AG04450 (cell line): ENCODE measurements around the gene MED8. TPM values are rescaled to one million over a fixed set of nuclear protein-coding genes. Genes with fewer than 3 reads are reported as not detected.
"Not testable (repeated sequence)": the region's sequence is repeated elsewhere in the genome, so short reads cannot be mapped to it uniquely, and the experiment has no call there.

Experiments
- CTCF ChIA-PET: fragments of 300-600, 350-600 bp; formaldehyde crosslinking; extraction: SDS; loops from one replicate; lab custom pipeline; 2022; ENCODE audit warnings: antibody characterized with exemption, inconsistent platforms; lab: Charles Lee
- POLR2A ChIA-PET: fragments of 350-600 bp; formaldehyde crosslinking; extraction: SDS; loops from one replicate; lab custom pipeline; 2021; ENCODE audit warnings: antibody characterized with exemption, inconsistent platforms; lab: Yijun Ruan, JAX
- DNase-seq: peaks from one replicate; pipeline ENCODE4 v3.0.0-alpha.2; 2011; ENCODE audit warnings: low read depth, low spot score
- H3K27ac ChIP-seq: one replicate; pipeline ENCODE4 v1.5.1; 2012; ENCODE audit warnings: low read depth, low read length, control low read depth
- H3K27me3 ChIP-seq: one replicate; pipeline ENCODE4 v1.6.0; 2012; ENCODE audit warnings: low read length; ENCODE audit not compliant: control insufficient read depth, insufficient read depth
- H3K4me3 ChIP-seq: 2 replicates; pipeline ENCODE4 v1.5.1; 2011; ENCODE audit warnings: mild to moderate bottlenecking, low read depth, low read length, control low read depth
- H3K9me3 ChIP-seq: 2 replicates; pipeline ENCODE4 v1.5.1; 2012; ENCODE audit warnings: low read length; ENCODE audit not compliant: control insufficient read depth, insufficient read depth
- polyA plus RNA-seq: library from polyadenylated mRNA; depleted of rRNA; stranded (reverse); fragments of >200 nt; gene quantifications from 2 replicates; pipeline ENCODE4 v1.2.3, GENCODE V29; 2011
- TF ChIP-seq, protein P1 (sequence below): IDR thresholded peaks from 2 replicates; pipeline ENCODE4 v1.5.1; 2011; ENCODE audit warnings: low read depth, low read length, control low read depth, inconsistent platforms

The MED8 gene
- polyA plus RNA-seq, 1 experiment, result 59.3 TPM

- TF ChIP-seq, protein P1, sequence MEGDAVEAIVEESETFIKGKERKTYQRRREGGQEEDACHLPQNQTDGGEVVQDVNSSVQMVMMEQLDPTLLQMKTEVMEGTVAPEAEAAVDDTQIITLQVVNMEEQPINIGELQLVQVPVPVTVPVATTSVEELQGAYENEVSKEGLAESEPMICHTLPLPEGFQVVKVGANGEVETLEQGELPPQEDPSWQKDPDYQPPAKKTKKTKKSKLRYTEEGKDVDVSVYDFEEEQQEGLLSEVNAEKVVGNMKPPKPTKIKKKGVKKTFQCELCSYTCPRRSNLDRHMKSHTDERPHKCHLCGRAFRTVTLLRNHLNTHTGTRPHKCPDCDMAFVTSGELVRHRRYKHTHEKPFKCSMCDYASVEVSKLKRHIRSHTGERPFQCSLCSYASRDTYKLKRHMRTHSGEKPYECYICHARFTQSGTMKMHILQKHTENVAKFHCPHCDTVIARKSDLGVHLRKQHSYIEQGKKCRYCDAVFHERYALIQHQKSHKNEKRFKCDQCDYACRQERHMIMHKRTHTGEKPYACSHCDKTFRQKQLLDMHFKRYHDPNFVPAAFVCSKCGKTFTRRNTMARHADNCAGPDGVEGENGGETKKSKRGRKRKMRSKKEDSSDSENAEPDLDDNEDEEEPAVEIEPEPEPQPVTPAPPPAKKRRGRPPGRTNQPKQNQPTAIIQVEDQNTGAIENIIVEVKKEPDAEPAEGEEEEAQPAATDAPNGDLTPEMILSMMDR, result no peak
- Histone ChIP-seq H3K27me3 (no peaks in the 10 kb centered on the region), H3K9me3 (no peaks in the 10 kb centered on the region), H3K4me3 (no peak overlapping the region), H3K27ac (no peak overlapping the region)
- ChIA-PET POLR2A (no interaction called here), CTCF (interaction anchor here (0.7 kb wide), 1 partner anchor 21 kb away, joined by 6 read pairs; no protein-coding TSS in a partner anchor)
- no peak for DNase-seq
These were observed 21.0 kb upstream of the MED8 start for GRCh38 chr1:43410571-43410970.

- no peak for DNase-seq
- Histone ChIP-seq H3K27ac (no peak overlapping the region), H3K27me3 (no peaks in the 10 kb centered on the region), H3K4me3 (no peak overlapping the region), H3K9me3 (no peaks in the 10 kb centered on the region)
- ChIA-PET CTCF (interaction anchor here (1.2 kb wide), 1 partner anchor 8 kb away, joined by 4 read pairs; no protein-coding TSS in a partner anchor), POLR2A (no interaction called here)
- TF ChIP-seq, protein P1, result no peak
These were observed 16.3 kb upstream of the MED8 start for GRCh38 chr1:43405876-43406234.

DNA sequence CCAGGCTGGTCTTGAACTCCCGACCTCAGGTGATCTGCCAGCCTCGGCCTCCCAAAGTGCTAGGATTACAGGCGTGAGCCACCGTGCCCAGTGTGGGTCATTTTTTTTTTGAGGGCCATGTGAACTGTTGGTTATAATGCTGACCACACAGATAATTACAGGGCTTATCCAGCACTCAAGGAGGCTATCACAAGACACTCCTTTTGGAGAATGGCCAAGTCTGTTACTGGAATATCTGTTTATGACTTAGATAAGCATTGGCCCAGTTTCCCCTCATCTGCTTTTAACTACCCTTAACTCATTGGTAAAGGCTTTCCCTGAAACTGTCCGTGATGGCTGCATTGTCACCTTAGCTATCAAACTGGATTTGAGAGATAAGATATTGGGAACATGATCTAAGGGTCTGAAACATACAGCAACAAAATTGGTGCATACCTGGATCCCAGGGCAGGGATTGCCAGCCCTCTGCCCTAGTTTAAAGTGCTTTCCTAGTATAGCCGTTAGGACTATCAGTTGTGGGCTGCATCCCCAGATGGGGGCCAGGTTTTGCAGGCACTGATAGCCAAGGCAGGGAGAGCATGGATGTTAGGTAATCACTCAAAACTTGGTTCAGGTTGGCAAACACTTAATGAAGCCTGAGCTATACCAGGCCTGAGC, 15.7 kb upstream of the MED8 start:
- Histone ChIP-seq H3K27me3 (no peaks in the 10 kb centered on the region), H3K27ac (no peak overlapping the region), H3K9me3 (no peaks in the 10 kb centered on the region), H3K4me3 (no peak overlapping the region)
- TF ChIP-seq, protein P1, result no peak
- POLR2A ChIA-PET, result no interaction called here
- DNase-seq, result no peak
- CTCF ChIA-PET, result interaction anchor here (1.2 kb wide), 1 partner anchor 9 kb away, joined by 4 read pairs; no protein-coding TSS in a partner anchor

- POLR2A ChIA-PET, result no interaction called here
- no peak for DNase-seq
- Histone ChIP-seq H3K4me3 (no peak overlapping the region), H3K27ac (no peak overlapping the region), H3K9me3 (no peaks in the 10 kb centered on the region), H3K27me3 (no peaks in the 10 kb centered on the region)
- CTCF ChIA-PET, result interaction anchor here (0.6 kb wide), 1 partner anchor 601 kb away, joined by 3 read pairs; no protein-coding TSS in a partner anchor
- TF ChIP-seq, protein P1, result no peak
These were observed 14.8 kb upstream of the MED8 start for GRCh38 chr1:43404353-43404752.

- no peaks in the 10 kb centered on the region for H3K9me3 ChIP-seq
- H3K27ac ChIP-seq, result no peak overlapping the region
- DNase-seq, result no peak
- no peaks in the 10 kb centered on the region for H3K27me3 ChIP-seq
- H3K4me3 ChIP-seq, result no peak overlapping the region
- CTCF ChIA-PET, result interaction anchor here (0.6 kb wide), 1 partner anchor 16 kb away, joined by 7 read pairs; no protein-coding TSS in a partner anchor
- POLR2A ChIA-PET, result no interaction called here
- TF ChIP-seq, protein P1, result no peak
These were observed 12.7 kb upstream of the MED8 start for GRCh38 chr1:43402089-43402865.

GRCh38 chr1:43400441-43400840, 10.8 kb upstream of the MED8 start:
- H3K9me3 ChIP-seq, POLR2A ChIA-PET, H3K27me3 ChIP-seq, DNase-seq, H3K27ac ChIP-seq, H3K4me3 ChIP-seq: not testable (repeated sequence)
- CTCF ChIA-PET, result interaction anchor here (0.7 kb wide), 1 partner anchor 651 kb away, joined by 3 read pairs; no protein-coding TSS in a partner anchor
